Measurements from ENCODE around the gene RBMS1.
"Not testable (repeated sequence)": the region's sequence is repeated elsewhere in the genome, so short reads cannot be mapped to it uniquely, and the experiment has no call there.

RBMS1 gene

GRCh38 chr2:160430001-160430344 is 63.6 kb downstream of the RBMS1 start:
- DNase-seq = no peak

GRCh38 chr2:160429248-160430000 is 64.2 kb downstream of the RBMS1 start:
- DNase-seq = no peak

GRCh38 chr2:160428405-160428763 is 65.2 kb downstream of the RBMS1 start:
- DNase-seq = no peak

- DNase-seq = no peak
These were observed 65.8 kb downstream of the RBMS1 start for GRCh38 chr2:160427629-160428404.

DNA sequence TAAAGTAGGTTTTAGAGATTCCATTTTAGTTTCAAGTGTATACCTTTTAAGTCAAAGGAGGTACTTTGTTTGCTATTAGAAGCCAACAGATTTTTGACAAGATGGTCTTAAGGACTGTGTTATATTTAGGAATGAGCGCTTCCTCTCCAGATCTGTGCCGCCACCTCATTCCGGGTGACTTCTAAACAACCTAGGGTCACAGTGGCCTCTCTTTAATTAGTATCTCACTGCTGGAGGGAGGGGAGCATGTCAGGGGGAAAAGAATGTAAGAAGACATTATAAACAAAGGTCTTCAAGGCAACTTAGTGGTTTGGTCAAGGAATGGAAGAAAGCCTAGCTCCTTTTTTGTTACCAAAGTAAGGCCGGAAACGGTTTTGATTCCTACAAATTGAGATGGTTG is 67.0 kb downstream of the RBMS1 start:
- no peak for DNase-seq

DNA sequence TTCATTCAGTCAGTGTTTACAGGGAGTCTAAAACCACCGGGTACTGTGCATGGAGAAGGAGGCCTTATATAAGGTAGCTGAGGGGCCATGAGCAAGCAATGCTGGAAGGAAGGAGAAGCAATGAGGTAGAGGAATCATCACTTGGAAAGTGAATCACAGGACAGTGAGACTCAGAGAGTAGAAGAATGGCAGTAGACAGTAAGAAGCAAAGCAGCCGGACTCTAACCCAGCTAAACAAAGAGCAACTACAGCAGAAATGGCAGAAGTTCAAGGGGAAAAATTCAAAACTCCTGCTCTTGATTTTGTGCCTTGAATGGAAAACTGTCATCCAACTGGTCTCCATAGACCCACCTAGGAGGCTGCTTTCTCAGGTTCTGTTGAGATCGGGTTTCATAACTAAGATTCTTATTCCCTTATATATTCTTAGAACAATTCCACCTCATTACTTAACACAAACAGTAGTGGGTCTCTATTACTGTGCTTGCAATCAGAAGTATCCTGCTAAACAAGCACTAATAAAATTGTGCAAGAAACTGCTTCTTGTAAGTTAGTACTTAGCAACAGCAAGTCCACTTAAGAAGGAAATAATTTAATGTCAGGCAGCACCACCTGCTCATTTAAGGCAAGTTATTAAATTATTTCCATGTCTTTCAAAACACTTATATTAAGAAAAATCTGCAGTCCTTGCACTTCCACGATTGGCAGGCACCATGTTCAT is 68.0 kb downstream of the RBMS1 start:
- no peak for DNase-seq

DNA sequence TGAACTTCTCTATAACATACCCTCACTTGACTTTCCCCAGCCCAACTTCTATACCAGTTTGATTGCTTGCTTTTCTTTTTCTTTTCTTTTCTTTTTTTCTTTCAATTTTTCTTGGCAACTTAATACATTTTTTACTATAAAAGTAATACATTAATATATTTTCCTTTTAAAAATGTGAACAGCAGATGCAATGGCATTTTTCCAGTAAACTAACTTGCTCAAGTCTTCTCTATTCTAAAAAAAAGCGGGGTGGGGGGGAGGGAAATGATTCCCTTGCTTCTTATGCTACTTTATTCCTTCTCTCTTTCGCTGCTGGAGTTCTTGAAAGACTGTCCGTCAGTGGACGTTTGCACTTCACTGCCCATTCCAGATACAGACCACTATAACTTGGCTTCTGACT is 70.5 kb downstream of the RBMS1 start:
- no peak for DNase-seq

DNA sequence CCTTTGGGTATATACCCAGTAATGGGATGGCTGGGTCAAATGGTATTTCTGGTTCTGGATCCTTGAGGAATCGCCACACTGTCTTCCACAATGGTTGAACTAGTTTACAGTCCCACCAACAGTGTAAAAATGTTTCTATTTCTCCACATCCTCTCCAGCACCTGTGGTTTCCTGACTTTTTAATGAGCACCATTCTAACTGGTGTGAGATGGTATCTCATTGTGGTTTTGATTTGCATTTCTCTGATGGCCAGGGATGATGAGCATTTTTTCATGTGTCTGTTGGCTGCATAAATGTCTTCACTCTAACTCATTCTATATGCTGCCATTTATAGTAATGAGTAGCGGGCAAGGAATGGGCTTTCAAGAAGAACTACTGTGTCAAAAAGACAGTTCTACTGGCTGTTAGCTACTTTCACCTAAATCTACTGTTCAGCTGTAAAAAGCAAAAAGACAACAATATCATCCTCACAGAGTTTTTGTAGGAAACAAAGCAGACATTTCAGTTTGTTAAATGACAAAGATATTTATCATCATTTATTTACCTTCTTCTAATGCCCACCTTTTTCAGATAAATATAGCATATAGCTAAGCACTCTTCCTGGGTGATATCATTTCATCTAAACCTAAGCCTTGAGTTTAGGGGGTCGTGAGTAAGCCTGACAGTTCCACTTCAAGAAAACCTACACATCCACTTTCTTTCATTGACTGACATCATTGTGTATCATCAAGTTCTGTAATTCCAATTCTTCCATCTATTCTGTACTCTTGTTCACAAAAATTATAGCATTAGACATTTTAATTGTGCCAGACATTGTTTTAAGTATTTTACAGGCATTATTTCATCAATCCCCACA is 71.7 kb downstream of the RBMS1 start:
- not testable (repeated sequence) for DNase-seq

- DNase-seq = no peak
These were observed 72.9 kb downstream of the RBMS1 start for GRCh38 chr2:160420711-160421110.

DNA sequence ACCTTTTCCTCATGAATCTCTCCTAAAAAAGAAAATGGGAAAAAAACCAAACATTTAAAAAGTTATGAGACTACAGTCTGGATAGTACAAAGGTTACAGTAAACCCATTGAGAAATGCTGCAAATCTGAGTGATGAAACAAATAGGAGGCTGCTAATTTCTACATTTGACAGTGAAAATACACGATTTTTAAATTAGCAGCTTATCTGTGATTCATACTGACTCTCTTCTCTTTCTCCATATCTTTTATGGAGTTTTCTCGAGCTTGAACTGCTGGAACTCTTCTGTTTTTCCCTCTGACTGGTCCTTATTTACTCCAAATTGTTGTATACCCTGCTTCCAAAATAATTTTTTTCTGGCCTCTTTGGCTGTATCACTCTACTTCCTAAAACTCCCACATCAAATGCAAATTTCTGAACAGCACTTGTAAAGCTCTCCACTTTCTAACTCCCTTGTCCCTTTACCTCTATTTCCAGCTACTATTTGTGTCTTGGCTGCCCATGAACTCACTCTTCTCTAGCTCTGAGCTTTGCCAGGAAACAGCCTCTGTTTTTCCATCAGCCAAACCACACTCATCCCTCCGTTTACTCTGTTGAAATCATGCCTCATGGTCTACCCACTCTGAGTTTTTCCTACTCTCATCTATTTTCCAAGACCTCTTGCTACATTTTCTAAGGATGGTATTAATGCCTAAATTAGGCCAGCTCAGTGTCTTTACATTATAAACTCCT is 73.7 kb downstream of the RBMS1 start:
- DNase-seq = no peak

DNA sequence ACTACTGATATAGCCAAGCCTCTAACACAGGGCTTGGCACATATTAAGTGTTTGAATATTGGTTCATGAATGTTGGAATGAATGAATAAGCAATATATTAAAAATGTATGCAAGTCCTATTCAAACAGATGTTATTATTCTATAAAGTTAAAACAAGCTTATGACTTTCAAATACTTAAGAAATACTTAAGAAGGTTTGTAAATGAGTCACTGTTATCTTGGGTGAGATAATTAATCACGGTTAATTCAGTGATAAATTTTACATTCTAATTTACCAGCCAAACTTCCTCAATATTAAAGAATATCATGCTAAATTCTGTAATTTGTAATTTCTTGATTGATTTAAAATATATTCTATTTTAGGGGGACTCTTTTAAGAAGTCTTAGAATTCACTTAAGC is 74.8 kb downstream of the RBMS1 start:
- DNase-seq = no peak

GRCh38 chr2:160418398-160418765 is 75.2 kb downstream of the RBMS1 start:
- DNase-seq = no peak

GRCh38 chr2:160417745-160418397 is 75.7 kb downstream of the RBMS1 start:
- DNase-seq = no peak

DNA sequence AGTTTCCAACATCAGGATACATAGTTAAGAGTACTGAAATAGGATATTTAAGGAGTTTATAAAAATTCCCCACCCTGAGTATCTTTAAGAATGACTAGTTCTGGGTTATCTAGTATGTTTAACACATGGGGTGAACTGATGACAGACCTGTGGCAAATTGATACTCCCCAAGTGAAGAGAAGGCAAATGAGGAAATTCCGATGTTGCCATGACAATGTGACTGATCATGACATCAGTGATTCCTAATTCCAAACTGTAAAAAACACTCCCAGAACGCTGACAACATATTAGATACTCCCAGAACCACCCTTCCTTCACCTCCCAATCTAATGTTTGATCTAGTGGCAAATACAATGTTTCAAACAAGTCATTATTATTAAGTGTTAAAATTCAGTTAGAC is 77.6 kb downstream of the RBMS1 start:
- no peak for DNase-seq

DNA sequence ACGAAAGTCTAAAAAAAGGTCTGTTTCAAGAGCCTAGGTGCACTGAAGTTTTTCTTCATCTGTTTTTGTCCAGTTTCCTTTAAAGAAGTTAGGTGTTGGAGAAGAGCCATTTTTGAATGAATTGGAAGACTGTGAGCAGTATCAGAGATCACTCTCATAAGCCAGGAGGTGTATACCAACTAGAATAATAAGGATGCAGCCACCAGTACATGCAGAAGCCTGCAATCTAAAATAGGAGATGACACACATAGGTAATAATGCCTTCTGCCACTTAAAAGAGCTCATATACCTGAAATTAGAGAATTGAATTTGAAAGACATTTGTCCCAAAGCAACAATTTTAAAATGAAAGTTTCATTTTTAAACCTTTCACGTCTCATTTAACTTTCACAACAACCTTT is 81.7 kb downstream of the RBMS1 start:
- no peak for DNase-seq

GRCh38 chr2:160411167-160411566 is 82.4 kb downstream of the RBMS1 start:
- DNase-seq = no peak

DNA sequence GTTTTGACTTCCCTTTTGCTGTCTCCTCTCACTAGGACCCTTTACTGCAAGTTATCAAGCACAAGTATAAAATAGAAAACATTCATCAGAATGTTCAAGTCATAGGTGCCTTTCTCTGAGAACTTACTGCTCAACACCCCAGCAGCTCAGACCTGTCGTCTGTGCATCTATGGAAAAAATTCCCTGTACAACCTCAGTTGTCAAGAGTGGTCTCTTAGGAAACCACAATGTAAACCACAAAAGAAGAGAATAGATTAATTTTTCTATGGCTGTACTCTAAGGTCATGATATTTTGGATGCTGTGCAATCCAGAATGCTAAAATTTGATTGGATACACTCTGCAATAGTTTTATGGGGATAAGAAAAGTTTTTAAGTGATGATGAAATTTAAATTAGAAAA is 84.1 kb downstream of the RBMS1 start:
- no peak for DNase-seq

GRCh38 chr2:160408959-160409291 is 84.7 kb downstream of the RBMS1 start:
- no peak for DNase-seq

DNA sequence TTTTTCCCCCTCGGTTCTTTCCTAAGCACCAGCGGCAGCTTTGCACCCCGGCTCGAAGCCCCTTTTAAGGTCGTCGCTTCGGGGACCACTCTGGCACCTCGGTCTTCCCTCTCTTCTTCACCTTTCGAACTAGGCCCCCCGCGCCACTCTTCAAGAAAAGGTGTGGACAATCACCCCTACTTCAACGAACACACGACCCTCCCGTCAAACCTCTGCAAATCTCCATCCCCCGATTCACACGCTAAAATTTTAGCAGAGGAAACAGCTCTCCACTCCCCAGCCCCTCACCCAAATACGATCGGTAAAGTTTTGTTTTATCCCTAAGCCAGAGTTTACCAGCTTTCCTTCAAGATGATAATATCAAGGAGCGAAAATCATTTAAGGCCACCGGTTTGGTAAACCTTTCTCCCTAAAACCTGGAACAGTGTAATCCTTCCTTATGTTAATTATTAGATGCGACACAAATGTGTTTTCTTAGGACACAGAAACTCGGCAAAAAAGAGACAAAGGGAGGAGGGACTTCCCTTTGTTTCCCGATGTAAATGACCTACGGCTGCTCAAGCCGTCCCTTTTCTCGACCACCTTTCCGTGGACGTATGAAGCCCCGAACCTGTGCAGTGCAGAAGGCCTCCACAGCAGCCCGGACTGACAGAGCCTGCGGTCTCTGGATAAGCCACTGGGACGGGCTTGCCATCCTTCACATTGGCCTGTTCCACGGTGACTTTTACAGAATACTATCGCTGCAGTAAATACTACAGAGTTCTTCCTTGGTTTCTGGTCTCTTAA is 85.2 kb downstream of the RBMS1 start:
- DNase-seq = no peak

DNA sequence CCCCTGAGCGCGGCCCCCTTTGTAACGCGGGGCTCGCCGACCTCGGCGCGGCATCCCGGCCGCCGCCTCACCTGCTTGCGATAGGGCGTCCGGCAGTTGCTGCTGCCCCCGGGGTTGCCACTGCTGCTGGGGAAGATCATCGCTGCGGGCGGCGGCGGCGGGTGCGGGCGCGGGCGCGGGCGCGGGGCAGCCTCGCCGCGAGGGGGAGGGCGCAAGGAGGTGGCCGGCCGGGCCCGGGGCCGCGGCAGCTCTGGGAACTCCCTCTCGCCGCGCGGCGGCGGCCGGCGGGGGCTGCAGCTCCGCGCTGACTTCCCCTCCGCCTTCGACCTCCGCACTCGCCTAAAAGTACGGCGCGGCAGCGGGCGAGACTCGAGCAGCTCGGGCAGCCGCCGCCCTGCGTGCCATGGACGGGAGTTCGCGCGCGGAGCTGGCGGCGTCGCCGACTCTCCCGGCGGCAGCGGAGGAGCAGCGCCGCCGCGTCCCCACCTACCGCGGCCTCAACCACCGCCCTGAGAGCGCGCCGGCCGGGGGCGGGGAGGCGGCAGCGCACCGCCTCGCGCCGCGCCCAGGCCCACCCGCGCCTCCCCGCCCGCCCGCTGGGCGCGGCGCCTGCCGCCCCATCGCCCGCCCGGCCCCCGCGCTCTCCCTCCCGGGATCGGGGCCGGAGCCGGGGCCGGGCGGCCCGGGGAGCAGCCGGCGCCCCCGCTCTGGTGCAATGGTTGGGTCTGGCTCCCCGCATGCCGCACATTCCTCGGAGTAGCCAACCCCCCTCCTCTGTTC is 86.0 kb downstream of the RBMS1 start:
- no peak for DNase-seq

Data from cerebellar nuclear complex (tissue), 1 donor.